A549 treated with AZD9567 at 1 μM for 4 hours (cell line): ENCODE measurements around the gene SATB1. TPM values are rescaled to one million over a fixed set of nuclear protein-coding genes. Genes with fewer than 3 reads are reported as not detected.

Experiments
- total RNA-seq: library from RNA; stranded (reverse); fragments of 200-300 nt; extraction: Qiagen RNA extraction; gene quantifications from 5 replicates; pipeline ENCODE4 v1.2.3, GENCODE V29; 2022; ENCODE audit not compliant: insufficient read depth

The SATB1 gene
- total RNA-seq, result 0.19 TPM in 1 of 5 replicates, not detected in the others

GRCh38 chr3:18424729-18425640 is at the start of gene SATB1:
Gene SATB1, minus strand, starts transcription at chr3:18425339. Its CDS starts 4,372 bp downstream, at chr3:18420967.

